HTR-8/SVneo (cell line): Measurements from ENCODE around the gene TPM1.

Source experiments
- DNase-seq: peaks from one replicate; pipeline ENCODE4 v3.0.0; 2011; ENCODE audit warnings: low spot score, mixed read lengths; ENCODE audit not compliant: insufficient read length
- FAIRE-seq: peaks from 2 replicates; lab custom pipeline; 2011; peaks lifted over from hg19 to GRCh38; lab: Jason Lieb, UNC

Gene TPM1

DNA sequence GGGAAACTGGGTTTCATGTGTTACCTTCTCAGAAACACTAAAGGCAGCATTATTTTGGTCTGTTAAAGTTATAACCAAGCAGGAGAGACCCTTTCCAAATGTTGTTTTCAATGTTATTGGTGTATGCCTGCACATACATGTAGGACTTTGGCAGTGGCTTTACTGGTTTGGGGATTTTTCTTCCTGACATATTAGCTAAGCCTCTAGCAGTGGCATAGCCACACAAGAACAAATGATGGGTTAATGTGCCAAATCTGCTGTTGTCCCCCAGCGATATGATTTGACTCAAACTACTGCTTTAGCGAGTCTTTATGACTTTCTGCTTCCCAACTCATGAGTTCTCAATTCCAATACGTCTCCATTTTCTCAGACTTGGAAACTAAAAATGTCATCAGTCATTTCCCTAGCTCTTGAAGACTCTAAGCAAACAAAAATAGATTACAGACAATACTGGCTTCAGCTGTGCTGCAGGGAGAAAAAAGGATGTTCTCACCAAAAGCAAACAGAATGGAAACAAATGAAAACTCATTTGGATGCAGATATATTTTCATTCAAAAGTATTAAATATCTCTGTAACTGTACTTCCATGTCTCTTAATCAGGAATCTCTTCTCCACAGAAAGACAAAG lies 29.6 kb downstream of the TPM1 start:
- FAIRE-seq (no peak), DNase-seq (no peak)

DNA sequence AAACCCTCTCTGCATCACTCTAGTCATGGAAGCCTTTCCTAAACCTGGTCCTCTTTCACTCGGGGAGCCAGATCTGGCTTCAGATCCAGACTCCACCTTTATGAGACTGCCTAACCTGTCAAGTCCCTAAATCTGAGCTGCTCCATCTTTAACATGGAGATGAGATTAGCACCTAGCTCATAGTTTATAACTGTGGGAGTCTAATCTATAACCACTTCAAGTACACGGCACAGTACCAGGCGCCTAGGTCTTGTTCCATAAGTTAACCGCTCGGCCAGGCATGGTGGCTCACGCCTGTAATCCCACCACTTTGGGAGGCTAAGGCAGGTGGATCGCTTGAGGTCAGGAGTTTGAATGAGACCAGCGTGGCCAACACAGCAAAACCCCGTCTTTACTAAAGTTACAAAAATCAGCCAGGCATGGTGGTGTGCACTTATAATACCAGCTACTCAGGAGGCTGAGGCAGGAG lies 30.3 kb downstream of the TPM1 start:
- DNase-seq (no peak), FAIRE-seq (no peak)

DNA sequence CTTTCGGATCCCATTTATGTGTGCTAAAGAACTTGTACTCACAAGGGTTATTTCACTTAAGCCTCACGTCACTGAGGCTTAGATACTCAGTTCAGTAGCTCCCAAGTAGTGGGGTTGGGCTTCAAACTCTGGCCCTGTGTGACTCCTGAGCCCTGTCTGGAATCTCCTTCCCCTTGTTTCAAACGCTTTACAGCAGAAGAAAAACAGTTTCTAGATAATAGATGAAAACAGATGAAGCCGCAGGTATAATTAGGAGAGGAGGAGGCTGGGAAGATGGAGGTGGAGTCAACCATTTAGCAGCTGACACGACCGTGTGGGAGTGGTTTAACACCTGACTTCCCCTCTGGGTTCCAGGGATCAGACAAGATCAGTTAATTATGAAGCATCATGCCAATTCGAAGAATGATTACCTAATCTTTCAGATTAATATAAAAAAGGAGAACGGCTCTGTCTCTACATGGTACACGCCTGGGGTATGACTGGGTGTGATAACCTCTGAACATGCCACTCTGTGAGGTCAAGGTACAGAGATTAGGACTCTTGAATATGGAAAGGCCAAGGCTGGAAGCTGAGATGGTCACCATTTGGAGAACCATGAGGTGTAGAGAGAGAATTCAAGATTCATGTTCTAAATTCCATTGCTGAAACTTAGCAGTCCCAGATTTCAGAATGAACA lies 31.1 kb downstream of the TPM1 start:
- DNase-seq (no peak), FAIRE-seq (no peak)

DNA sequence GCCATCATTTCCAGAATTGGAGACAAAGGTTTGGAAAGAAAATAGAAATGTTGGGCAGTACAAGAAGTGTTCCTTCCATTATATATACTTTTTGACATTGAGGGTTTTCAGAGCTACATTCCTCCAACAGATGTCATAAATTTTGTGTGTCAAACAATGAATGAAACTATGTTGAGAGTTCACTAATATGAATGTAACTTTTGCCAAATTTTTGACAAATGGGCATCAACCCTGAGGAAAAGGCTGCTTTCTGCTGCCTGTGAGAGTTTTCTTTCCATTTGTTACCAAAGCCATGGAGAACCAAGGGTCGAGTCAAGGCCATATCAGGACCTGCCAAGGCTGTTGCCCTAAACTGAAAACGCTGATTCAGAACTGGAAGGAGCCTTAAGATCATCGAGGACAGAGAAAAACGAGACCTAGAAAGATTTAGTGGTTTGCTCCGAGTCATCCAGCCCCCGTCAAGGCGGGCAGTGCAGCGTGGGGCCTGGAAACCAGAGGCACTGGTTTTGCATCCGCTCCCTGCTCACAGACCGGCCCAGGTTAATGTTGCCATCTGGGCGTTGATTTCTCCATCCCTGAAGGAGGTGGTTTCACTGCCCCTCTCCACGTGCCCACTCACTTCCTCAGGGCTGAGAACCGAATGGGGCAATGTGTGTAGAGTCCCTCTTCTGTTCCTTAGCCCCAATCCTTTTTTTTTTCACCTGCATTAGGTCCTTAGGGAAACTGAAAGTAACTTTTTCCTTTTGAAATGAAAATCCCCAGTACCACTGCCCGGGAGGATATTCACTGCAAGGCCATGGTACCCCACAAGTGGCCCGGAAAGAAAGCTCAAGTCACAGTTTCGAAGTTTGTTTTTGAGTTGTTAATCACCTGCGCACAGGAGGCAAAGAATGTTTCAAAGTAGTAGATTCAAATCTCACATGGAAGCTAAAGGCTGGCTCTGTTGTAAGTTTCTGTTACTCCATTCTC lies 32.8 kb downstream of the TPM1 start:
- FAIRE-seq = no peak

DNA sequence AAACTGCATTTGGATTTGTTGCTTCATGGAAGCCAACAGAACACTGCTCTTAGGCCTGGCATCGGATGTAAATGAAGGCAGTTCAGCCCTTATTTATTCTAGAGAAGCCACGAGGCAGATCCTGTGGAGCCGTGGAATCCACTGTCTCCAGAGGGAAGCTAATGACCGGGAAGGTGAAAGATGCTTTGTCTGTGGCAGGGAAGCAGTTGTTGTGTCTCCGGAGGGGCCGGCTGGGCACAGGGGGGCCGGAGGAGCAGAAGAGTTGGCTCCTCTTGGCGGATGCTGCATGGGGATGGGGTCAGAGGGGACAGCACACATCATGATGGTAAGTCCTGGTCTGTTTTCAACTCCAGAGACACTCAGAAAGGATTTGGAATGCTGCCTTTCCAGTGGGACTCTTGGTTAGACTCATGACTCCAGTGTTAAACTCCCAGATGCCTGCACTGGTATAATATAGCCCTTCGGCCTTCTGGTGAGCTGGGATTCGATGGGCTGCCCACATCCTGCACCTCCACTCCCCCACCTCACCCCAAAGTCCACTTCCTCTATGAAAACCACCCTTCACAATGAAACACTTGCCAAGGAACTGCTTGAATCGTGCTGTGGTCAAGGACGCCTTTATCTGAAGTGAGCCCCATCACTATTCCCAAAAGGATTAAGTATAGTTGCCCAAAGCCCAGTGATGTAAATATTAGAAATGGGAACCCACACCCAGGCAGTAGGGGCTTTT lies 33.6 kb downstream of the TPM1 start:
- FAIRE-seq (no peak), DNase-seq (no peak)

More for the DNA sequence above, 32.8 kb downstream of the TPM1 start:
- DNase-seq = no peak

DNA sequence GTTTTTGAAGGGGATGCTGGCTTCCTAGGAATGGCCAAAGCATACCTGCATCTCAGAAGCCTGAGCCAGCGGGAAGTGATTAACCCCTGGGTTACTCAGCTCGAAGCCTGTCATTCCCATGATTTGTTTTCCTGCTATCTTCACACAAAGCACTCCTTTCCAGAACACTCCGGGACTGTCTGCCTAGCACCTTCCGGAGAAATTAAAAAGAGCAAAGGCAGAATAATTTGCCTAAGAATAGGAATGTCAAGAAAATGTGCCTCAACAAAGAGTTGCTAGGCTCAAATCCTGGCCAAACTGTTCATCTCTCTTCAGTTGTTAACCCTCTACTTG lies 34.1 kb downstream of the TPM1 start:
- DNase-seq = no peak
- FAIRE-seq = no peak

DNA sequence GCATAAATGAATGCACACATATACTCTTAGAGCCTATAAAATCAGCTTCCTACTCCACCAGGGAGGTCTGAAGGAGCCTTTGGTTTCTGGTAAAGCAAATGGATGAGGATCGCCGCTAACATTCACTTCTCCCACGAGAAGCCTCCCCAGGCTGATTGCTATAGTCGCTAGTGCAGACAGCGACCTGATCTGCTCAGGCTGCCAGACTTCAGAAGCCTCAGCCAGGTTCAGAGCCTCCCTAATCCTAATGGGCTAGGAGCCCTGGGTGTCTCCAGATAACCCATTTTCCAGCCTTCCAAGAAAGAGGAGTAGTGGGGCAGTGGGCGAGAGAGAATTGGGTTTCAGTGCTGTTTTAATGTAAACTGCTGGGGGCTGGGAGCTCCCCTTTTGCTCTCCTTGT lies 35.4 kb downstream of the TPM1 start:
- DNase-seq (no peak), FAIRE-seq (no peak)

GRCh38 chr15:63079947-63080626 lies 37.5 kb downstream of the TPM1 start:
- FAIRE-seq (peak; percentile 46), DNase-seq (no peak)

GRCh38 chr15:63080634-63081250 lies 38.2 kb downstream of the TPM1 start:
- DNase-seq (no peak), FAIRE-seq (no peak)

DNA sequence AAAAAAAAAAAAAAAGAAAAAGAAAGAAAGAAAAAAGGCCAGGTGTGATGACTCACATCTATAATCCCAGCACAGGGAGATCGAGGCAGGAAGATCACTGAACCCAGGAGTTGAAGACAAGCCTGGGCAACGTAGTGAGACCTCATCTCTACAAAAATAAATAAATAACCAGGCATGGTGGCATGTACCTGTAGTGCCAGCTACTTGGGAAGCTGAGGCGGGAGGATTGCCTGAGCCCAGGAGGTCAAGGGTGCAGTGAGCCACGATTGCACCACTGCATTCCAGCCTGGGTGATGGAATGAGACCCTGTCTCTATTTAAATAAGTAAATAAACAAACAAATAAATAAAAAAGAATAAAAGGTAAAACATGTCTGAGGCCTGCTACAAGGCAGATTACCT lies 39.8 kb downstream of the TPM1 start:
- FAIRE-seq = no peak

DNA sequence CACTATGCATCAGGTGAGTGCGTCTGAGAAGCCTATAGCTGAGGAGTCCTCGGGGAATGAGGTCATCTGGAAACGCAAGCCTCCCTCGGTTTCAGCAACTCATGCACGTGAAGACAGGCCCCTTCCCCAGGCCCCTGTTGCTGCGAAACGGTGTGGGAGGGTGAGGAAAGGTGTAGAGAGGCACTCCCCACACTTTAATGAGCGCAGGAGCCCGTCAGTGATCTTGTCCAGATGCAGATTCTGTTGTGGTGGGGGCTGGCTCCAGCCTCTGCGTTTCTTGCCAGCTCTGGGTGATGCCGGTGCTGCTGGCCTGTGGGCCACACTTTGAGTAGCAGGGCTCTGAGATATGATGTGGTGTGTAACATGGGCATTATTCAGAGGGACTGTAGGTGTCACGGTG lies 40.5 kb downstream of the TPM1 start:
- no peak for FAIRE-seq
- DNase-seq = no peak

More for the DNA sequence above, 39.8 kb downstream of the TPM1 start:
- no peak for DNase-seq

DNA sequence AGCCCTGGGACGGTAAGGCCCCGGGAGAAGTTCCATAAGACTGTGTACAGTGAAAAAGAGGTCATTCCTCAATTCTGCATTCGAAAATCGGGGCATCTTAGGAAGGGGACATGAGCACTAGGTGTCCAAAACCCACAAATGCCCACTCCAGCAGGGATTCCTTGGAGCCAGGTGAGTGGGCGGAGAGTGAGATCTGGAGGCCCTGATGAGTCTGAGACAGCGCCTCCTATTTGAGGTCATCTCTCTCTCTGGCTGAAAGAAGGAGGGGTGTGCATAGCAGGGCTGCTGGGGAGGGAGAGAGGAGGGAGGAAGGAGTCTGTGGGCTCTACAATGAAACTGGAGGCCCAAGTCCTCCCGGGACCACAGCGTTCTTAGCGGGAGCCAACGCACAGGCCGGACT lies 41.0 kb downstream of the TPM1 start:
- FAIRE-seq (no peak), DNase-seq (no peak)

DNA sequence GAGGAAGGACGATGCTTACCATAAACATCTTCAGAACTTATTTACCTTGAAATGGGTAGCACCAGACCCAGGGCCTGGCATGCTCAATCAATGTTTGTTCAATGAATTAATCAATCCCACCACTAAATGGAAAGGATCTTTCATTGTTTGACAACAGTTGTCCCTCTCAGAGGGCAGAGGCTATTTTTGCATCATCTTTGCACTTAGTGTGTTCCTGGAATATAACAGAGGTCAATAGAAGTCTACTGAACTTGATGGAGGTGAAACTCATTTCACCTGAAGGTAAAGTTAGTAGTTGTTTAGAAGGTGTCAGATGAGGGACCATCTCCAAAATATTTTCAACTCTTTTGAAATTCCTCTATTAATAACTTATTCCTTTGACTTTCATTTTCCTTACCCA lies 42.3 kb downstream of the TPM1 start:
- FAIRE-seq = no peak
- no peak for DNase-seq

DNA sequence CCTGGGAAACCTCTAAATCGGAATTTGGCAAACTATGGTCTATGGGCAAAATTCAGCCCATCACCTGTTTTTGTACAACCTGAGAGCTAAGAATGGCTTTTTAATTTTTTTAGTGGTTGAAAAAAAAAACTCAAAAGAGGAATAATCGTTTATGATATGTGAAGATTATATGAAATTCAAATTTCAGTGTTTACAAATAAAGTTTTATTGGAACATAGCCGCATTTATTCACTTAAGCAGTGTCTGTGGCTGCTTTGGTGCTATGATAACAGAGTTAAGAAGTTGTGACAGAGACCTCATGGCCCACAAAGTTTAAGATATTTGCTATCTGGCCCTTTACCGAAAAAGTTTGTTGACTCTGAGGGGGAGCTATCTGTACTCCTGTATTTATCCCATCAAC lies 42.7 kb downstream of the TPM1 start:
- no peak for DNase-seq
- no peak for FAIRE-seq

- DNase-seq (peak; percentile 34), FAIRE-seq (no peak)
Observed at GRCh38 chr15:63086271-63086670, 43.7 kb downstream of the TPM1 start.

DNA sequence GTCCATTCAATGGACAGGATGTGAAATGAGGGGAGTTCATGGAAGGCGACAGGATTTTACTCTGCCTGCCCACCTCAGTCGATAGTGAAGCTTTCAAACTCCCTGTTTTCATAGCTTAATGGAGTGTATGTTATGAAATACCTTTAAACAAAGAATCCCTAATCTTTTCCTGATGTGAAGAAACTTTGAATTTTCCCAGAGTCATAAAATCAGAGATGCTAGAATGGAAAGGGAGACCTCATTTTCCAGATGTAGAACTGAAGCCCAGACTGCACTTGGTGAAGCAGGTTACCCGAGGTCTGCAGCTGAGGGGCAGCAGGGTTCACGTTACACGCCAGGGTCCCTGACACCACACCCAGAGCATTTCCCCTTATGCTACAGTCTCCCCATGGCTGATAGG lies 44.4 kb downstream of the TPM1 start:
- no peak for FAIRE-seq
- no peak for DNase-seq

- DNase-seq = no peak
- no peak for FAIRE-seq
Observed at GRCh38 chr15:63088533-63089245, 46.1 kb downstream of the TPM1 start.

- DNase-seq (peak; percentile 50), FAIRE-seq (peak; percentile 48)
Observed at GRCh38 chr15:63089260-63090043, 46.9 kb downstream of the TPM1 start.
